ENCODE results near the gene HOXA7. TPM values are rescaled to one million over a fixed set of nuclear protein-coding genes. Genes with fewer than 3 reads are reported as not detected.

Gene HOXA7
- total RNA-seq, 1 experiment from 2014 or later: 2.6 TPM

DNA sequence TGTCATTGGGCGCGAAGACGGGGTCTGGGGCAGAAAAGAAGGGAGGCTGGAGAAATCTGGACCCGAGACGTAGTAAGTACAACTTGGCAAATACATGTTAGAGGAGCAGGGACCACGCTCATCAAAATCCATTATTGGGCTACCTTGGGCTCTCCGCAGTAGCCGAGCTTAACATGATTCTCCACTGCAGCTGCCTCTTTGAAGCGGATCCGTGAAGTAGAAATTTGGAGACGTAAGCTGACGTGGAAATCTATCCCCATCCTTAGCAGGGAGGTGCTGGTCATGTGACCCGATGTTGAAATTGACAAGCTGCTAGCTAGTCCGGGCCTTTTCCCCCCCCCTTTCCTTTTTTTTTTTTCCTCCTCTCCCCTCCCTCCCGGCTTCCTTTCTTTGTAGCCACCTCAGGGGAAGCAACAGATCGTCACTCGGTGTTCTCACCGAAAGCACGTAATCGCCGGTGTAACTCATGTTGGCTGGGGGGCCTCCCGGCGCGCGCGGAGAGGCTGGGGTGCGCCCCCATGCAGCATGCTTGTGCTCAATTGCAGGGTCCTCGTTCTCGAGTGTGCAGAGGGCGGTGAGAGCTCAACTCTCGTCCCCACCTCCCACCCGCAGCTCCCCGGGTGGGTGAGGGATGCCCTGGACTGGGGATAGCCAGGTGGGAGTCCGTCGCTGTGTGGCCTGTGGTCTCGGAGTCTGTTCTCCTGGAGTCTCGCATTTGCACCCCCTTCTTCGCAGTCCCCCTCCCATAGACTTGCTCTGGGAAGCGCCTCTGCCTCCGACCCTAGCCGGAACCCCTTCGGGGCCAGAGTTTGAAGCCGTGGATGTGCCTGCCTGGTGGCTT lies 28.8 kb upstream of the HOXA7 start, which contains the start of gene HOXA11:
Gene HOXA11 (minus strand): TSS at position 220 of the 841 bp plus-strand sequence. CDS start 88 bp downstream, at position 132.
- Histone ChIP-seq H3K4me1 (ENCODE audit: insufficient read depth, low read length) (peaks cover 51% of the 10 kb centered on the region), H3K27ac (ENCODE audit: low read length) (peak within 1 kb of the TSS; percentile 97), H3F3A (ENCODE audit: low read length, unreplicated experiment) (no peaks in the 10 kb centered on the region), H3K9ac (ENCODE audit: low read length) (peak within 1 kb of the TSS; percentile 97), H3K9me3 (ENCODE audit: low read length) (no peaks in the 10 kb centered on the region), H3K4me3 (ENCODE audit: low read length) (peak within 1 kb of the TSS; percentile 91), H3K79me2 (ENCODE audit: low read length) (peaks cover 100% of the 10 kb centered on the region), H3K9me2 (replicated peaks; ENCODE audit: low read length) (no peaks in the 10 kb centered on the region), H4K20me1 (ENCODE audit: low read length) (no peaks in the 10 kb centered on the region), H3K36me3 (ENCODE audit: low read depth, low read length) (no peaks in the 10 kb centered on the region), H3K4me2 (ENCODE audit: low read length) (peak within 1 kb of the TSS; percentile 99), H2AFZ (ENCODE audit: low read length) (no peak within 1 kb of the TSS), H3K27me3 (ENCODE audit: low read length) (no peaks in the 10 kb centered on the region)
- POLR2A ChIA-PET (ENCODE audit: unreplicated experiment): interaction anchor here (0.5 to 1.1 kb wide), 13 partner anchors 8 to 1222 kb away, joined by 3 to 12 read pairs (median 4); no protein-coding TSS in a partner anchor
- TF ChIP-seq EZH2phosphoT487 (IDR thresholded peaks at IDR 0.05; ENCODE audit: borderline replicate concordance, low read length) (no peak), CTCF (conservative IDR thresholded peaks at IDR 0.05; ENCODE audit: low read depth, low read length) (no peak), EZH2 (IDR thresholded peaks at IDR 0.05; ENCODE audit: low read length, unreplicated experiment) (no peak)
- TSS peak; percentile 55 for BruUV-seq (replicated peaks)
- intact Hi-C loops (cut with micrococcal nuclease): no loop called here
- peak; percentile 95 for DNase-seq
- ATAC-seq: peak; percentile 11
- CTCF ChIA-PET: interaction anchor here (0.6 to 0.7 kb wide), 4 partner anchors 19 to 74 kb away, joined by 3 to 4 read pairs (median 3); no protein-coding TSS in a partner anchor

- H3K9me2 ChIP-seq (replicated peaks; ENCODE audit: low read length): no peaks in the 10 kb centered on the region
- no peak overlapping the region for H2AFZ ChIP-seq (ENCODE audit: low read length)
- intact Hi-C loops (cut with micrococcal nuclease): no loop called here
- H3K4me3 ChIP-seq (ENCODE audit: low read length): peak overlapping the region; percentile 91
- H3K79me2 ChIP-seq (ENCODE audit: low read length): peaks cover 99% of the 10 kb centered on the region
- ATAC-seq: peak; percentile 1
- no peaks in the 10 kb centered on the region for H3K9me3 ChIP-seq (ENCODE audit: low read length)
- peak overlapping the region; percentile 97 for H3K9ac ChIP-seq (ENCODE audit: low read length)
- no peaks in the 10 kb centered on the region for H3K36me3 ChIP-seq (ENCODE audit: low read depth, low read length)
- H3F3A ChIP-seq (ENCODE audit: low read length, unreplicated experiment): no peaks in the 10 kb centered on the region
- CTCF ChIA-PET: interaction anchor here (0.6 to 0.7 kb wide), 3 partner anchors 19 to 34 kb away, joined by 3 to 4 read pairs (median 3); no protein-coding TSS in a partner anchor
- peak overlapping the region; percentile 99 for H3K4me2 ChIP-seq (ENCODE audit: low read length)
- BruUV-seq (replicated peaks): TSS peak; percentile 46
- H4K20me1 ChIP-seq (ENCODE audit: low read length): no peaks in the 10 kb centered on the region
- peaks cover 44% of the 10 kb centered on the region for H3K4me1 ChIP-seq (ENCODE audit: insufficient read depth, low read length)
- DNase-seq: peak; percentile 50
- H3K27me3 ChIP-seq (ENCODE audit: low read length): no peaks in the 10 kb centered on the region
- H3K27ac ChIP-seq (ENCODE audit: low read length): peak overlapping the region; percentile 97
- TF ChIP-seq EZH2 (IDR thresholded peaks at IDR 0.05; ENCODE audit: low read length, unreplicated experiment): no peak
- TF ChIP-seq CTCF (conservative IDR thresholded peaks at IDR 0.05; ENCODE audit: low read depth, low read length): no peak
- no peak for TF ChIP-seq EZH2phosphoT487 (IDR thresholded peaks at IDR 0.05; ENCODE audit: borderline replicate concordance, low read length)
- POLR2A ChIA-PET (ENCODE audit: unreplicated experiment): interaction anchor here (0.5 to 1.1 kb wide), 11 partner anchors 8 to 1223 kb away, joined by 3 to 12 read pairs (median 4); no protein-coding TSS in a partner anchor
Measured at GRCh38 chr7:27184337-27185012, 28.0 kb upstream of the HOXA7 start.

All from PC-3 (cell line).